ENCODE measurements around the gene KAT6B.

- TF ChIP-seq CTCF (IDR thresholded peaks at IDR 0.05) (no peak), POLR2AphosphoS5 (IDR thresholded peaks at IDR 0.05) (no peak)
Observed at GRCh38 chr10:74882831-74883230, 56.4 kb downstream of the KAT6B start.

Measured in stomach (tissue), 4 donors.